Smooth muscle cell (in vitro differentiated cells): ENCODE data around the gene CRB1. TPM values are rescaled to one million over a fixed set of nuclear protein-coding genes. Genes with fewer than 3 reads are reported as not detected.

Source experiments
- DNase-seq: peaks from one replicate; lab custom pipeline; 2025; ENCODE audit not compliant: unreplicated experiment; lab: John Stamatoyannopoulos, UW
- H2AFZ ChIP-seq: fragments of 200-600 bp; sonication (generic); 2 replicates; pipeline ENCODE4 v1.6.0; 2016; ENCODE audit warnings: antibody characterized with exemption, low read depth, mild to moderate bottlenecking
- H3F3A ChIP-seq: fragments of 200-600 bp; sonication (generic); 2 replicates; pipeline ENCODE4 v1.6.0; 2017; ENCODE audit warnings: antibody characterized with exemption, low read depth
- H3K27ac ChIP-seq: fragments of 200-600 bp; sonication (generic); 2 replicates; pipeline ENCODE4 v1.5.1; 2016; ENCODE audit warnings: low read depth, mild to moderate bottlenecking
- H3K27me3 ChIP-seq: fragments of 200-600 bp; sonication (generic); 2 replicates; pipeline ENCODE4 v1.6.1; 2016; ENCODE audit warnings: low read depth, mild to moderate bottlenecking
- H3K36me3 ChIP-seq: fragments of 200-600 bp; sonication (generic); 2 replicates; pipeline ENCODE4 v1.5.1; 2016; ENCODE audit warnings: low read depth
- H3K4me1 ChIP-seq: fragments of 200-600 bp; sonication (generic); 2 replicates; pipeline ENCODE4 v1.5.1; 2016; ENCODE audit warnings: low read depth
- H3K4me2 ChIP-seq: fragments of 200-600 bp; sonication (generic); 2 replicates; pipeline ENCODE4 v1.6.0; 2016; ENCODE audit warnings: mild to moderate bottlenecking
- H3K4me3 ChIP-seq: fragments of 200-600 bp; sonication (generic); 2 replicates; pipeline ENCODE4 v1.5.1; 2016; ENCODE audit warnings: mild to moderate bottlenecking
- H3K79me2 ChIP-seq: fragments of 200-600 bp; sonication (generic); 2 replicates; pipeline ENCODE4 v1.6.0; 2016; ENCODE audit warnings: low read depth, mild to moderate bottlenecking
- H3K9ac ChIP-seq: fragments of 200-600 bp; sonication (generic); 2 replicates; pipeline ENCODE4 v1.6.0; 2016; ENCODE audit warnings: low read depth
- H3K9me3 ChIP-seq: fragments of 200-600 bp; sonication (generic); replicated peaks from 2 replicates; pipeline ENCODE4 v1.5.1; 2016; ENCODE audit warnings: low read depth
- H4K20me1 ChIP-seq: fragments of 200-600 bp; sonication (generic); 2 replicates; pipeline ENCODE4 v1.6.0; 2016; ENCODE audit warnings: low read depth
- CTCF ChIP-seq: fragments of 200-600 bp; sonication (generic); IDR thresholded peaks from 2 replicates; pipeline ENCODE4 v1.5.1; 2017; ENCODE audit warnings: borderline replicate concordance, mild to moderate bottlenecking, antibody characterized with exemption; ENCODE audit not compliant: insufficient read depth, poor library complexity, severe bottlenecking
- WGBS: methylation state at CpG from one replicate; pipeline ENCODE4 v1.1.7; 2016; ENCODE audit warnings: low lambda C conversion rate; 5-methylcytosine and 5-hydroxymethylcytosine counted together
- polyA plus RNA-seq: library from polyadenylated mRNA; unstranded; fragments of >200 nt; fragmentation: Nextera tagmentation; extraction: Ambion mirVana; gene quantifications from 2 replicates; pipeline ENCODE4 v1.2.1, GENCODE V29; 2016
- total RNA-seq: library from RNA; depleted of rRNA; stranded (reverse); fragments of >200 nt; gene quantifications from 2 replicates; pipeline ENCODE4 v1.2.3, GENCODE V29; 2014

CRB1 gene
- total and polyA plus RNA-seq, 2 experiments from 2014 or later, result under 0.01 TPM; not detected in 1

DNA sequence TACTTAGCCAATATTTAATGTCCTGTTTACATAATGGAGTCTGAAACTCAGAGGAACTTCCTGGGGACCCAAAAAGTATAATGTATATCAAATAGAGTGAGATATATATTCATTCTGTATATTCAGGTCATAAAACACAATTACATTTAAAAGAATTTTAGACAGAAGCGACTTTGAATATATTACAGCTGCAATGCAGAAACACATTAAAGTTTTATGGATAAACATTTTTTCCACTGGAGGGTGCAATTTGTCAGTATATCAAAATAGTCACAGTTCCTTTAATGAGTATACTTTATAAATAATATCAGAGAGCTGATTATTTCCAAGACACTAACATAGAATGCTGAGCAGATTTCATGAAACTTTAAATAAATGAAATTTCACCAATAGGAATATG lies 43.9 kb upstream of the CRB1 start:
- peak; percentile 39 for TF ChIP-seq CTCF
- Histone ChIP-seq H3F3A (no peaks in the 10 kb centered on the region), H3K27ac (no peak overlapping the region), H3K36me3 (no peaks in the 10 kb centered on the region), H3K9ac (no peak overlapping the region), H3K27me3 (no peaks in the 10 kb centered on the region), H3K4me3 (no peak overlapping the region), H3K9me3 (no peaks in the 10 kb centered on the region), H3K4me2 (no peak overlapping the region), H3K79me2 (no peaks in the 10 kb centered on the region), H4K20me1 (no peaks in the 10 kb centered on the region), H2AFZ (no peak overlapping the region), H3K4me1 (no peaks in the 10 kb centered on the region)
- WGBS, result 95% methylated on average over 1 of the region's 1 CpG
- DNase-seq, result no peak

GRCh38 chr1:197225611-197226010 lies 42.4 kb upstream of the CRB1 start:
- H3K27me3 ChIP-seq, result no peaks in the 10 kb centered on the region
- no peak for TF ChIP-seq CTCF
- H3K27ac ChIP-seq, result no peak overlapping the region
- H3K79me2 ChIP-seq, result no peaks in the 10 kb centered on the region
- H3K4me2 ChIP-seq, result no peak overlapping the region
- H3K9ac ChIP-seq, result no peak overlapping the region
- H3K4me1 ChIP-seq, result no peaks in the 10 kb centered on the region
- H3K36me3 ChIP-seq, result no peaks in the 10 kb centered on the region
- no peak overlapping the region for H3K4me3 ChIP-seq
- H3F3A ChIP-seq, result no peaks in the 10 kb centered on the region
- DNase-seq, result no peak
- H3K9me3 ChIP-seq, result no peaks in the 10 kb centered on the region
- H2AFZ ChIP-seq, result no peak overlapping the region
- WGBS, result 83% methylated on average over 5 of the region's 5 CpGs
- no peaks in the 10 kb centered on the region for H4K20me1 ChIP-seq

- Histone ChIP-seq H3F3A (no peaks in the 10 kb centered on the region), H3K36me3 (no peaks in the 10 kb centered on the region), H4K20me1 (no peaks in the 10 kb centered on the region), H3K27ac (no peak overlapping the region), H3K9me3 (no peaks in the 10 kb centered on the region), H3K79me2 (no peaks in the 10 kb centered on the region), H3K4me3 (no peak overlapping the region), H3K4me1 (no peaks in the 10 kb centered on the region), H3K9ac (no peak overlapping the region), H2AFZ (no peak overlapping the region), H3K4me2 (no peak overlapping the region), H3K27me3 (no peaks in the 10 kb centered on the region)
- no peak for DNase-seq
- TF ChIP-seq CTCF, result no peak
- 80% methylated on average over 1 of the region's 1 CpG for WGBS
These were observed 33.5 kb upstream of the CRB1 start for GRCh38 chr1:197234581-197234980.

GRCh38 chr1:197235355-197235754 lies 32.7 kb upstream of the CRB1 start:
- H2AFZ ChIP-seq, result no peak overlapping the region
- TF ChIP-seq CTCF, result no peak
- 85% methylated on average over 2 of the region's 2 CpGs for WGBS
- no peak overlapping the region for H3K4me3 ChIP-seq
- no peaks in the 10 kb centered on the region for H3F3A ChIP-seq
- H3K27ac ChIP-seq, result no peak overlapping the region
- H3K4me2 ChIP-seq, result no peak overlapping the region
- H3K9ac ChIP-seq, result no peak overlapping the region
- no peaks in the 10 kb centered on the region for H3K4me1 ChIP-seq
- H3K27me3 ChIP-seq, result no peaks in the 10 kb centered on the region
- H4K20me1 ChIP-seq, result no peaks in the 10 kb centered on the region
- no peaks in the 10 kb centered on the region for H3K79me2 ChIP-seq
- no peak for DNase-seq
- H3K9me3 ChIP-seq, result no peaks in the 10 kb centered on the region
- H3K36me3 ChIP-seq, result no peaks in the 10 kb centered on the region
